ENCODE measurements around the gene MBD3L2B. TPM values are rescaled to one million over a fixed set of nuclear protein-coding genes. Genes with fewer than 3 reads are reported as not detected.

MBD3L2B gene
- polyA plus RNA-seq, 3 donors = not detected

DNA sequence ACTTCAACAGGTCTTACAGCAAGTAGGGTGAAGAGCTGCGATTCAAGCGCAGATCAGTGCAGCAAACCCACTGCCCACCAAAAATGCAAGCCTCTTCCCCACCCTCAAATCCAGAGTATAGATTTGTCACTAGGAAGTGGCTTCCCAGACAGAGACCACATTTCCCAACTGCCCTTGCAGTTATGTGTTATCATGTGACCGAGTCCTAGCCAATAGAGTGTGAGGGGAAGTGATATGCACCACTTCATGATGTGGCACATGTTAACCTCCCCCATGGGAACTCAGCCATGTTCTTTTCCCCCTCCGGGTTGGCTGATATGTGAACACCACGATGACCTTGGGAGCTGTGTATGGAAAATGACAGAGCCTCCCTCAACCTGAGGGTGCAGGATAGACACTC, 50.8 kb downstream of the MBD3L2B start:
- DNase-seq (ENCODE audit: extremely low read depth in 1 of 11, low read depth in 9 of 11, low spot score in 4 of 11) = no peak

DNA sequence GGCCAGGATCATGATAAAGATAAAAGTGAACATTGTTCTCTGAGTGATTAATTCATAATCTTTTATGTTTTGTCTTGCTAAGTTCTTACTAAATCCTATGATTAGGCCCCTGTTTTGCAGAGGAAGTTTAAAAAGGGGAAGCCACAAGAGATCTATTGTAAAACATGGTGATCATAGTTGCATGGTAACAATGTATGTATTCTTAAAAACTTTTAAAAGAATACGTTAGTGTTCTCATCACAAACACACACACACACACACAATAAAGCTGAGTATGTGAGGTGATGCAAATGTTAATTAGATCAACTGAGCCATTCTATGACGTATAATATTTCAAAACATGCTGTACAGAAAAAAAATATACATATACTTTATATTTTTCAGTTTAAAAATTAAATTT, 51.2 kb downstream of the MBD3L2B start:
- DNase-seq (ENCODE audit: extremely low read depth in 1 of 11, low read depth in 9 of 11, low spot score in 4 of 11) = no peak

DNA sequence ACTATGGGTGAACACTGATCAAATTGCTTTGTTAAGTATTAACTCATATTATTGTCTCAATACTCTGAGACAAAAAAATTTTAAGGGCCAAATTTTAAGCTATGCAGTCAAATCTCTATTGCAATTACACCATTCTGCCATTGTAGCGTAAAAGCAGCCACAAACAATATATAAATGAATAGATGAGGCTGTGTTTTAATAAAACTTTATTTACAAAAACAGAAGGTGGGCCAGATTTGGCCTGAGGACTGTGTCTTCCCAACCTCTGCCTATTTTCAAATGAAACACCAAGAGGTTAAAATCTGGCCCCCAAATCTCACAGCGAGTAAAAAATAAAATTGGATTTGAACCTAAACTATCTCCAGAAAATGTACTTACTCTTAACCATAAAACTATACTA, 51.7 kb downstream of the MBD3L2B start:
- DNase-seq (ENCODE audit: extremely low read depth in 1 of 11, low read depth in 9 of 11, low spot score in 4 of 11) = no peak

Other genes with a start within 250 kb of the MBD3L2B start
- 1 to 10 TPM; 1.2 to 1.8 (median 1.5) TPM for gene VAV1, start 248.7 kb downstream of the MBD3L2B start, polyA plus RNA-seq (ENCODE audit: insufficient read length in 3 of 3)
- under 1 TPM; 0.04 to 0.44 (median 0.06) TPM for gene ADGRE1, start 133.9 kb downstream of the MBD3L2B start, polyA plus RNA-seq (ENCODE audit: insufficient read length in 3 of 3)
- not detected for gene MBD3L5, start 9.1 kb upstream of the MBD3L2B start, polyA plus RNA-seq (ENCODE audit: insufficient read length in 3 of 3)
- not detected for gene MBD3L4, start 18.7 kb upstream of the MBD3L2B start, polyA plus RNA-seq (ENCODE audit: insufficient read length in 3 of 3)
- gene MBD3L2, start 27.9 kb upstream of the MBD3L2B start, polyA plus RNA-seq (ENCODE audit: insufficient read length in 3 of 3) = not detected
- not detected for gene MBD3L3, start 37.2 kb upstream of the MBD3L2B start, polyA plus RNA-seq (ENCODE audit: insufficient read length in 3 of 3)
- 1 to 10 TPM; 7.7 to 8.6 (median 8.6) TPM for gene ZNF557, start 48.3 kb upstream of the MBD3L2B start, polyA plus RNA-seq (ENCODE audit: insufficient read length in 3 of 3)

Data from renal cortex interstitium (tissue), 11 donors.